HT-29 (cell line): ENCODE measurements around the gene LARP4B. TPM values are rescaled to one million over a fixed set of nuclear protein-coding genes. Genes with fewer than 3 reads are reported as not detected.

Experiments
- DNase-seq: peaks from one replicate; pipeline ENCODE4 v3.0.0-alpha.2; 2015; ENCODE audit warnings: low spot score
- total RNA-seq: library from RNA; depleted of rRNA; stranded (reverse); fragments of >200 nt; shearing (Covaris generic); gene quantifications from 2 replicates; pipeline ENCODE4 v1.2.3, GENCODE V29; 2014

Gene LARP4B
- total RNA-seq, 1 experiment from 2014 or later = 60.6 TPM

GRCh38 chr10:924524-924859 is 7.0 kb downstream of the LARP4B start:
- DNase-seq = no peak

- DNase-seq = no peak
Observed at GRCh38 chr10:923844-924523, 7.5 kb downstream of the LARP4B start.

- DNase-seq = no peak
Observed at GRCh38 chr10:921471-922414, 9.8 kb downstream of the LARP4B start.

GRCh38 chr10:920450-920849 is 11.1 kb downstream of the LARP4B start:
- no peak for DNase-seq

GRCh38 chr10:919481-919880 is 12.0 kb downstream of the LARP4B start:
- DNase-seq = no peak

GRCh38 chr10:917999-918398 is 13.5 kb downstream of the LARP4B start:
- no peak for DNase-seq

- no peak for DNase-seq
Observed at GRCh38 chr10:917416-917720, 14.1 kb downstream of the LARP4B start.

GRCh38 chr10:916716-917415 is 14.6 kb downstream of the LARP4B start:
- no peak for DNase-seq

- DNase-seq = no peak
Observed at GRCh38 chr10:909831-910230, 21.7 kb downstream of the LARP4B start.

GRCh38 chr10:905972-906371 is 25.5 kb downstream of the LARP4B start:
- no peak for DNase-seq

- DNase-seq = no peak
Observed at GRCh38 chr10:905503-905902, 26.0 kb downstream of the LARP4B start.

GRCh38 chr10:904403-904802 is 27.1 kb downstream of the LARP4B start:
- DNase-seq = no peak

GRCh38 chr10:898141-898540 is 33.4 kb downstream of the LARP4B start:
- no peak for DNase-seq

- DNase-seq = no peak
Observed at GRCh38 chr10:896982-897381, 34.5 kb downstream of the LARP4B start.

- no peak for DNase-seq
Observed at GRCh38 chr10:895324-895723, 36.2 kb downstream of the LARP4B start.

- DNase-seq = no peak
Observed at GRCh38 chr10:878895-879294, 52.6 kb downstream of the LARP4B start.

- DNase-seq = no peak
Observed at GRCh38 chr10:878333-878759, 53.2 kb downstream of the LARP4B start.

- no peak for DNase-seq
Observed at GRCh38 chr10:876438-876837, 55.1 kb downstream of the LARP4B start.

- no peak for DNase-seq
Observed at GRCh38 chr10:873020-873419, 58.5 kb downstream of the LARP4B start.

- no peak for DNase-seq
Observed at GRCh38 chr10:871951-872403, 59.5 kb downstream of the LARP4B start.

GRCh38 chr10:870564-871166 is 60.8 kb downstream of the LARP4B start:
- DNase-seq = no peak

GRCh38 chr10:869171-869570 is 62.3 kb downstream of the LARP4B start:
- DNase-seq = no peak
